Stimulated activated CD8-positive, alpha-beta memory T cell treated with anti-CD3 and anti-CD28 coated beads, Interleukin-15, amount 100 ng/mL, for 24 hours (primary cell): ENCODE measurements around the gene QSOX1.
A peak's percentile ranks its signal among the peaks of the same experiment; 100 is the strongest.

Experiments
- DNase-seq: peaks from one replicate; pipeline ENCODE4 v3.0.0-alpha.2; 2020; ENCODE audit warnings: low read depth

Gene QSOX1

DNA sequence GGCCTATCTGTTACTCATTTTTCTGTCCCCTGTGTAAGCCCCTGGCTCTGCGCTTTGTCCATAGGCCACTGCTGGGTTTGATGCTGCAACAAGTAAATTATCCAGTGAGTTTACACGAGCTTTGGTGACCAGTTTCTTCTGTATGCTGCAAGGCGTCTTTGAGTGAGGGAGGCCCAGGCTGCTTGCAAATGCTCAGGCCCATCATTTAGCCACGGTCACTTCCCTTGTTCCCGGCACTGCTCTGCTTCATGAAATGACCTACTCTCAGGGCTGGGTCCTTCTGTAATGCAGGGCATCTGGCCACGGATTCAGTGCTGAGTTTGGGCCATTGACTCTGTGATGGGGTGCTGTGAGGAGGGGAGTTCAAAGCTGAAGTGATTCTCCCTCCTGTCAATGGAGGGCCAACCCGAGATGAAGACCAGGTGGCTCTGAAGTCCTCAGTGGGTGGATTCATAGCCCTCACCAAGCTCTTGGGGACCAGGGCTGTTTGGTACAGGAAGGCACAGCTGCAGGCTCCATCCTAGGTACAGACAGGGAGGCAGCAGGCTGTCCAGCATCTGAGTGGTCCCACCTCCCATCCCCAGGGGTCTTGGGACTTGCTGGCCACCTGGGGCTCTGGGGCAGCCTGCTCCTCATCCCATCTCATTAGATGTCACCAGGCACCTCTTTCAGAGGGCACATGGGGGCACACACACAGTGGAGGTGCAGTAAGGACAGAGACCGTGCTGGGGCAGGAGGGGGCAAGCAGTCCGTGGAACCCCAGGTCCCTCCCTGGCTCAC lies 97.0 kb downstream of the QSOX1 start:
- no peak for DNase-seq

DNA sequence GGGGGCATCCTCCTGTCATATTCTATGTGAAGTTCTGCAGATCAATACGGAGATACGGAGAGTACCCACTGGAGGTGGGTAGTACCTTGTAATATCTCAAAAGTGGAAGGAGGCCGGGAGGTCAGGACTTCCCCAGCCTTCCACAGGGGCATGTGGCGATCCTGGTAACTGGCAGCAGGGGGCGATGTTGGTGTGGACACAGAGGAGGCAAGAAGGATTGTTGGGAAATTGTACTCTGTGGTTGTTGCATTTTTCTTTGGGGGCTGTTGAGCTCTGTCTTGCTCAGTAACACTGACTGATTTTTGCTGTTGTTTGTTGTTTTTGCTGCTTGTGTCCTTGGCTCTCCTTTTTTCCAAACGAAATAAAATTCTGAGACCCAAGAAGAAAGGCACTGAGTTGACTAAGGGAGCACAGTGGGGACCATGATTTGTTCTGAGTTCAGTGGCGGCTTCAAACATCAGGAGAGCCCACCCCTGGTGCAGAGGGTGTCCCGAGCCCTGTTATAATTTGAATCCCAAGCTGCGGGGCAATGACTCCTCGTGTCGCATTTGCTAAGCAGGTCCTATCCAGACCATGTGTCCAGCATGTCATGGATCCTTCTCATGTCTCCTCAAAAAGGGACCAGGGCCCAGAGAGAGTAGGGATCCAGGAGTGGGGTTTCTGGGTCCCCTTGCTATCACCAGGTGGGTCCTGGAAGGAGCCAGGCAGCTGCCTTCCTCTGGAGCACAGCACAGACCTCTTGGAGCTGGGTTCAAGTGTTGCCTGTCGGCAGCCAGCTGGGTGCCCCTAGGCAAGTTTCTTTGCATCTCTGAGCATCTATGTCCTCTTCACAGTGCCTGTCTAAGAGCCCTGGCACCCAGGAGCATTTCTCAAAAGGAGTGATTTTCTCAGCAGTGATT lies 98.2 kb downstream of the QSOX1 start:
- peak; percentile 34 for DNase-seq
